OCI-LY3 (cell line): ENCODE data around the gene LRRFIP2.
"Not testable (repeated sequence)": the region's sequence is repeated elsewhere in the genome, so short reads cannot be mapped to it uniquely, and the experiment has no call there.

ENCODE experiments used
- CTCF ChIP-seq: fragments of 200-600, 300-600 bp; sonication (generic); IDR thresholded peaks from 2 replicates; pipeline ENCODE4 v1.5.1; 2014; ENCODE audit warnings: antibody characterized with exemption, low read length, low read depth
- EZH2phosphoT487 ChIP-seq: fragments of 200-600 bp; shearing (Covaris generic); IDR thresholded peaks from 2 replicates; pipeline ENCODE4 v1.6.1; 2018; ENCODE audit warnings: antibody characterized with exemption, mixed run types, low read depth

- TF ChIP-seq CTCF, EZH2phosphoT487: not testable (repeated sequence)
Observed at GRCh38 chr3:37146927-37147326, 27.5 kb downstream of the LRRFIP2 start.
